IMR-90 (cell line): ENCODE results near the gene TIRAP. TPM values are rescaled to one million over a fixed set of nuclear protein-coding genes. Genes with fewer than 3 reads are reported as not detected.

Experiments used
- ATAC-seq: fragments of 200-7000 bp; cut with Tn5 transposase; 2 replicates; pipeline ENCODE4 v1.9.1; 2020; ENCODE audit warnings: low read depth, mild to moderate bottlenecking, moderate library complexity
- BruUV-seq: library from RNA; stranded (reverse); fragments of 400-500 nt; replicated peaks from 2 replicates; lab custom pipeline; 2021; lab: Mats Ljungman, UMichigan
- CTCF ChIA-PET: fragments of 300-600 bp; formaldehyde crosslinking; extraction: SDS; loops from one replicate; lab custom pipeline; 2021; ENCODE audit warnings: antibody characterized with exemption; lab: Yijun Ruan, JAX
- POLR2A ChIA-PET: fragments of 300-600 bp; sonication (Branson Sonifier 250); formaldehyde crosslinking; loops from one replicate; lab custom pipeline; 2022; ENCODE audit warnings: antibody characterized with exemption; ENCODE audit not compliant: unreplicated experiment; lab: Charles Lee
- DNase-seq: peaks from one replicate; pipeline ENCODE4 v3.0.0; 2013
- H2AFZ ChIP-seq: replicated peaks from 2 replicates; pipeline ENCODE3; 2013; ENCODE audit warnings: low read length, mild to moderate bottlenecking; ENCODE audit not compliant: poor library complexity
- H2AK5ac ChIP-seq: 2 replicates; pipeline ENCODE4 v1.6.1; 2013; ENCODE audit warnings: low read depth, low read length, inconsistent platforms
- H2AK9ac ChIP-seq: replicated peaks from 2 replicates; pipeline ENCODE3; 2013; ENCODE audit warnings: mild to moderate bottlenecking, low read depth, low read length, moderate library complexity; ENCODE audit not compliant: poor library complexity
- H2BK120ac ChIP-seq: 2 replicates; pipeline ENCODE4 v1.6.1; 2013; ENCODE audit warnings: low read depth, low read length, inconsistent platforms
- H2BK15ac ChIP-seq: 3 replicates; pipeline ENCODE4 v1.6.1; 2013; ENCODE audit warnings: low read depth, low read length, inconsistent platforms
- H2BK20ac ChIP-seq: 2 replicates; pipeline ENCODE4 v1.6.1; 2013; ENCODE audit warnings: low read depth, mild to moderate bottlenecking, inconsistent platforms, low read length, moderate library complexity
- H2BK5ac ChIP-seq: 2 replicates; pipeline ENCODE4 v1.6.1; 2013; ENCODE audit warnings: mild to moderate bottlenecking, low read depth, low read length, inconsistent platforms; ENCODE audit not compliant: poor library complexity, severe bottlenecking
- H3K14ac ChIP-seq: replicated peaks from 2 replicates; pipeline ENCODE4 v1.6.1; 2013; ENCODE audit warnings: low read depth, low read length, inconsistent platforms
- H3K18ac ChIP-seq: 2 replicates; pipeline ENCODE4 v1.6.1; 2013; ENCODE audit warnings: low read depth, low read length, control low read depth
- H3K23ac ChIP-seq: 2 replicates; pipeline ENCODE4 v1.6.1; 2013; ENCODE audit warnings: low read depth, low read length, inconsistent platforms
- H3K27ac ChIP-seq: 2 replicates; pipeline ENCODE4 v1.5.1; 2013; ENCODE audit warnings: mild to moderate bottlenecking, control low read depth, low read length; ENCODE audit not compliant: insufficient read depth
- H3K27me3 ChIP-seq: 2 replicates; pipeline ENCODE4 v1.6.1; 2013; ENCODE audit warnings: low read length; ENCODE audit not compliant: control insufficient read depth, insufficient read depth
- H3K36me3 ChIP-seq: 2 replicates; pipeline ENCODE4 v1.6.1; 2013; ENCODE audit warnings: low read length, mixed read lengths; ENCODE audit not compliant: control insufficient read depth, insufficient read depth
- H3K4ac ChIP-seq: 2 replicates; pipeline ENCODE4 v1.6.1; 2013; ENCODE audit warnings: low read depth, low read length, inconsistent platforms
- H3K4me1 ChIP-seq: 2 replicates; pipeline ENCODE4 v1.6.1; 2013; ENCODE audit warnings: low read length, mixed read lengths; ENCODE audit not compliant: control insufficient read depth, insufficient read depth
- H3K4me2 ChIP-seq: 2 replicates; pipeline ENCODE4 v1.6.1; 2013; ENCODE audit warnings: low read depth, mild to moderate bottlenecking, control low read depth, low read length, moderate library complexity
- H3K4me3 ChIP-seq: 2 replicates; pipeline ENCODE4 v1.5.1; 2013; ENCODE audit warnings: low read depth, mild to moderate bottlenecking, control low read depth, low read length, moderate library complexity; ENCODE audit not compliant: insufficient read depth
- H3K56ac ChIP-seq: 2 replicates; pipeline ENCODE4 v1.6.1; 2013; ENCODE audit warnings: low read length, inconsistent platforms; ENCODE audit not compliant: insufficient read depth; ENCODE audit errors: extremely low read depth
- H3K79me1 ChIP-seq, 2 experiments: 2 replicates each; pipeline ENCODE4 v1.6.1; 2013; ENCODE audit warnings: low read length in 2 of 2, inconsistent platforms in 1 of 2, low read depth in 1 of 2
- H3K9ac ChIP-seq: 2 replicates; pipeline ENCODE4 v1.6.1; 2013; ENCODE audit warnings: low read depth, low read length, control low read depth
- H3K9me1 ChIP-seq: 2 replicates; pipeline ENCODE4 v1.6.1; 2013; ENCODE audit warnings: low read length, inconsistent platforms; ENCODE audit not compliant: insufficient read depth
- H3K9me3 ChIP-seq: 2 replicates; pipeline ENCODE4 v1.6.1; 2013; ENCODE audit warnings: low read length; ENCODE audit not compliant: control insufficient read depth, insufficient read depth
- H4K20me1 ChIP-seq: 2 replicates; pipeline ENCODE4 v1.6.1; 2013; ENCODE audit warnings: low read length, inconsistent platforms; ENCODE audit not compliant: insufficient read depth
- H4K5ac ChIP-seq: 2 replicates; pipeline ENCODE4 v1.6.1; 2013; ENCODE audit warnings: mild to moderate bottlenecking, low read depth, low read length, control low read depth
- H4K8ac ChIP-seq, 2 experiments: 2 replicates each; pipeline ENCODE4 v1.6.1; 2013; ENCODE audit warnings: low read depth in 2 of 2, low read length in 2 of 2, control low read depth in 1 of 2, inconsistent platforms in 1 of 2
- H4K91ac ChIP-seq: 2 replicates; pipeline ENCODE4 v1.6.1; 2013; ENCODE audit warnings: low read depth, low read length, inconsistent platforms; ENCODE audit not compliant: insufficient read depth
- BHLHE40 ChIP-seq: fragments of 150-350 bp; IDR thresholded peaks from 2 replicates; pipeline ENCODE4 v1.6.1; 2016; ENCODE audit warnings: mild to moderate bottlenecking, low read depth, low read length
- CEBPB ChIP-seq: IDR thresholded peaks from 2 replicates; pipeline ENCODE4 v1.6.1; 2012; ENCODE audit warnings: low read depth, low read length, improper control_type of control experiment
- CHD1 ChIP-seq: IDR thresholded peaks from 2 replicates; pipeline ENCODE4 v1.6.1; 2012; ENCODE audit warnings: low read depth, low read length, improper control_type of control experiment
- CTCF ChIP-seq: conservative IDR thresholded peaks from 2 replicates; pipeline ENCODE4 v1.5.1; 2012; ENCODE audit warnings: mild to moderate bottlenecking, low read depth, low read length, improper control_type of control experiment
- ELK1 ChIP-seq: fragments of 150-350 bp; IDR thresholded peaks from 2 replicates; pipeline ENCODE4 v1.6.1; 2016; ENCODE audit warnings: low read depth, mild to moderate bottlenecking, low read length, moderate library complexity, borderline replicate concordance
- FOS ChIP-seq: fragments of 150-350 bp; IDR thresholded peaks from 2 replicates; pipeline ENCODE4 v1.6.1; 2016; ENCODE audit warnings: low read depth, low read length
- MAFK ChIP-seq: IDR thresholded peaks from 2 replicates; pipeline ENCODE4 v1.6.1; 2012; ENCODE audit warnings: low read depth, low read length, improper control_type of control experiment
- MAZ ChIP-seq: IDR thresholded peaks from 2 replicates; pipeline ENCODE4 v1.6.1; 2012; ENCODE audit warnings: low read depth, mild to moderate bottlenecking, low read length, improper control_type of control experiment, moderate library complexity, borderline replicate concordance
- MXI1 ChIP-seq: IDR thresholded peaks from 2 replicates; pipeline ENCODE4 v1.6.1; 2012; ENCODE audit warnings: low read depth, mild to moderate bottlenecking, low read length, moderate library complexity, borderline replicate concordance
- NFE2L2 ChIP-seq: fragments of 150-350 bp; IDR thresholded peaks from 2 replicates; pipeline ENCODE4 v1.6.1; 2016; ENCODE audit warnings: low read depth, mild to moderate bottlenecking, low read length
- POLR2A ChIP-seq: IDR thresholded peaks from 2 replicates; pipeline ENCODE4 v1.6.1; 2012; ENCODE audit warnings: mild to moderate bottlenecking, low read depth, low read length
- RAD21 ChIP-seq: IDR thresholded peaks from 2 replicates; pipeline ENCODE4 v1.6.1; 2012; ENCODE audit warnings: low read length, improper control_type of control experiment
- RCOR1 ChIP-seq: IDR thresholded peaks from 2 replicates; pipeline ENCODE4 v1.6.1; 2012; ENCODE audit warnings: mild to moderate bottlenecking, low read length, improper control_type of control experiment; ENCODE audit not compliant: insufficient replicate concordance
- RFX5 ChIP-seq: IDR thresholded peaks from 2 replicates; pipeline ENCODE4 v1.8.0; 2012; ENCODE audit warnings: low read depth, mild to moderate bottlenecking, low read length, moderate library complexity
- SMC3 ChIP-seq: fragments of 150-350 bp; IDR thresholded peaks from 2 replicates; pipeline ENCODE4 v1.6.1; 2016; ENCODE audit warnings: low read depth, mild to moderate bottlenecking, antibody characterized with exemption, low read length, moderate library complexity
- USF2 ChIP-seq: fragments of 150-350 bp; IDR thresholded peaks from 2 replicates; pipeline ENCODE4 v1.6.1; 2017; ENCODE audit warnings: mild to moderate bottlenecking, antibody characterized with exemption, low read length, low read depth
- WGBS, 2 experiments: methylation state at CpG; one replicate each; pipeline versions ENCODE4 v1.1.5 to v1.1.7; 2013; ENCODE audit warnings: missing lambda C conversion rate in 2 of 2; ENCODE audit not compliant: insufficient read length in 1 of 2; ENCODE audit errors: extremely low coverage in 2 of 2; 5-methylcytosine and 5-hydroxymethylcytosine counted together
- dilution Hi-C: fragments of 300-500 bp; cut with HindIII; formaldehyde crosslinking; loops from one replicate; pipeline ENCODE4 v1.14.3; 2018; ENCODE audit warnings: low sequenced_read_pairs; ENCODE audit not compliant: unreplicated experiment
- in situ Hi-C: fragments of 300-500 bp; cut with MboI; formaldehyde crosslinking; loops from 3 replicates; pipeline ENCODE4 v1.14.3; 2019; ENCODE audit warnings: low sequenced_read_pairs, inconsistent platforms, mixed read lengths
- intact Hi-C: fragments of 100-400 bp; cut with micrococcal nuclease; formaldehyde crosslinking; loops from 2 replicates; pipeline ENCODE4 v1.10.0; 2022
- polyA plus RNA-seq, 3 experiments: library from polyadenylated mRNA; depleted of rRNA; stranded (reverse); fragments of >200 nt; gene quantifications; 2 replicates each; pipeline ENCODE4 v1.2.3, GENCODE V29; 2012; ENCODE audit warnings: low replicate concordance in 1 of 3
- total RNA-seq: library from RNA; depleted of rRNA; stranded (reverse); fragments of >200 nt; gene quantifications from 2 replicates; pipeline ENCODE4 v1.2.3, GENCODE V29; 2012

Gene TIRAP
- total and polyA plus RNA-seq, 2 of the 4 experiments (the other 2 are of a cell fraction), result 3.0 to 7.4 TPM

DNA sequence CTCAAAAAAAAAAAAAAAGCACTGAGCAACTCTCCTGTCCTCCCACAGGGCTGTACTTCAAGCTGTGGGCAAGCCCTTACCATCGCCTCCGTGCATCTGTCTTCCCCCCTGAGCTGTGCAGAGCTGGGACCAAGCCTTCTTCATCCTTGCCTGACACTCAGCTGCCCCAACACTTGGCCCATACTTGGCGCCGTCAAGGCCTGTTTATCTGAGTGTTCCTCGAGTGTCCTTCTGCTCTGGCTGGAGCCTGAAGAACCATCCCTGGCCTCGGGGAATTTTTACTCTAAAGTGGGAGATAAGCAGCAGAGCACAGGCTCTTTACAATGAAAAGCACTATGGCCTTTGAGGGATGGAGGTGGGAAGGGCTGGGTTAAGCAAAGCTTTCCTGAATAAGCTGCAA is 1.6 kb upstream of the TIRAP start:
- Histone ChIP-seq H3K9me3 (no peaks in the 10 kb centered on the region), H4K8ac (no peak overlapping the region), H3K4me3 (no peak overlapping the region), H3K18ac (no peak overlapping the region), H3K14ac (no peak overlapping the region), H2BK15ac (no peak overlapping the region), H2BK120ac (no peak overlapping the region), H3K9me1 (peaks cover 5% of the 10 kb centered on the region; the same call in 1 of the 2 replicates), H3K9ac (no peak overlapping the region), H3K27ac (no peak overlapping the region), H2BK5ac (no peak overlapping the region), H3K79me1 (peaks cover 4 to 27% of the 10 kb centered on the region in 2 experiments; a peak in 3 of 4 replicates), H4K5ac (no peak overlapping the region), H3K36me3 (peaks cover 12% of the 10 kb centered on the region), H4K91ac (no peak overlapping the region), H2AK9ac (no peak overlapping the region), H3K4me2 (no peak overlapping the region), H4K20me1 (no peaks in the 10 kb centered on the region), H2AFZ (no peak overlapping the region), H2BK20ac (no peak overlapping the region), H3K27me3 (no peaks in the 10 kb centered on the region), H3K56ac (no peak overlapping the region), H3K4me1 (peaks cover 3% of the 10 kb centered on the region; the same call in 1 of the 2 replicates), H2AK5ac (no peak overlapping the region), H3K4ac (no peak overlapping the region), H3K23ac (no peak overlapping the region)
- dilution Hi-C loops, result no loop called here
- WGBS, 2 experiments, result 70% methylated on average over 2 of the region's 6 CpGs; no CpG with 5 or more reads in 1 of the 2 experiments
- intact Hi-C loops, result no loop called here
- ChIA-PET POLR2A (interaction anchor here (0.6 kb wide), 1 partner anchor 68 kb away, joined by 3 read pairs; no protein-coding TSS in a partner anchor), CTCF (interaction anchor here (0.7 kb wide), 1 partner anchor 1347 kb away, joined by 3 read pairs; no protein-coding TSS in a partner anchor)
- no peak for ATAC-seq
- in situ Hi-C loops, result no loop called here
- BruUV-seq, result no TSS peak
- TF ChIP-seq MAFK (no peak), FOS (no peak), CEBPB (no peak), CHD1 (no peak), RAD21 (no peak), USF2 (no peak), ELK1 (no peak), RCOR1 (no peak), NFE2L2 (no peak), CTCF (no peak), SMC3 (no peak), MXI1 (no peak), MAZ (no peak), BHLHE40 (no peak), RFX5 (no peak), POLR2A (no peak)
- no peak for DNase-seq
